SK-N-SH treated with all-trans-retinoic acid at 6 μM for 48 hours (cell line): ENCODE data around the gene DDX54.

Experiments used
- RARB ChIP-seq: fragments of 250-450 bp; sonication (Bioruptor Pico); IDR thresholded peaks from 2 replicates; pipeline ENCODE4 v1.8.0; 2021; ENCODE audit warnings: mild to moderate bottlenecking, moderate library complexity
- ZFP30 ChIP-seq: fragments of 450-650 bp; formaldehyde crosslinking; IDR thresholded peaks from 2 replicates; pipeline ENCODE4 v1.5.0; 2022; ENCODE audit warnings: mild to moderate bottlenecking, moderate library complexity
- TF ChIP-seq, protein P1 (sequence below): fragments of 250-450 bp; sonication (Bioruptor Pico); IDR thresholded peaks from 2 replicates; pipeline ENCODE4 v1.8.0; 2021; ENCODE audit warnings: low read depth, mild to moderate bottlenecking, moderate library complexity, borderline replicate concordance

DNA sequence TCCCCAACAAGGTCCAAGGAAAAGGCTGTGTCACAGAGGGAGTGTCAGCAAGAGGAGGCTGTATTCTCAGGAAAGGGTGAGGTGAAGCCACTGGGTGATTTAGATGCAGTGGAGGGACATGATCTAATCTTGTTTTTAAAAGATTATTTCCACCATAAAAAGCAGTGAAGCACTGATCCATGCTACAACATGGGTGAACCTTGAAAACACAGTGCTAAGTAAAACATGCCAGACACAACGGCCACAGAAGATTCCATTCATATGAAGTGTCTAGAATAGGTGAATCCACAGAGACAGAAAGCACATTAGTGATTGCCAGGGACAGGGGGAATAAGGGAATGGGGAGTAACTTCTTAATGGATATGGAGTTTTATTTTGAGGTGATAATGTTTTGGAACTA, 13.0 kb upstream of the DDX54 start:
- TF ChIP-seq RARB (CRISPR knock-in tag): no peak
- TF ChIP-seq ZFP30: no peak
- TF ChIP-seq, protein P1, sequence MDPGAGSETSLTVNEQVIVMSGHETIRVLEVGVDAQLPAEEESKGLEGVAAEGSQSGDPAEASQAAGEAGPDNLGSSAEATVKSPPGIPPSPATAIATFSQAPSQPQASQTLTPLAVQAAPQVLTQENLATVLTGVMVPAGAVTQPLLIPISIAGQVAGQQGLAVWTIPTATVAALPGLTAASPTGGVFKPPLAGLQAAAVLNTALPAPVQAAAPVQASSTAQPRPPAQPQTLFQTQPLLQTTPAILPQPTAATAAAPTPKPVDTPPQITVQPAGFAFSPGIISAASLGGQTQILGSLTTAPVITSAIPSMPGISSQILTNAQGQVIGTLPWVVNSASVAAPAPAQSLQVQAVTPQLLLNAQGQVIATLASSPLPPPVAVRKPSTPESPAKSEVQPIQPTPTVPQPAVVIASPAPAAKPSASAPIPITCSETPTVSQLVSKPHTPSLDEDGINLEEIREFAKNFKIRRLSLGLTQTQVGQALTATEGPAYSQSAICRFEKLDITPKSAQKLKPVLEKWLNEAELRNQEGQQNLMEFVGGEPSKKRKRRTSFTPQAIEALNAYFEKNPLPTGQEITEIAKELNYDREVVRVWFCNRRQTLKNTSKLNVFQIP (CRISPR knock-in tag): no peak
